ENCODE measurements around the gene SLC9C1. TPM values are rescaled to one million over a fixed set of nuclear protein-coding genes. Genes with fewer than 3 reads are reported as not detected.

Gene SLC9C1
- total RNA-seq, 2 donors from 2014 or later: not detected

DNA sequence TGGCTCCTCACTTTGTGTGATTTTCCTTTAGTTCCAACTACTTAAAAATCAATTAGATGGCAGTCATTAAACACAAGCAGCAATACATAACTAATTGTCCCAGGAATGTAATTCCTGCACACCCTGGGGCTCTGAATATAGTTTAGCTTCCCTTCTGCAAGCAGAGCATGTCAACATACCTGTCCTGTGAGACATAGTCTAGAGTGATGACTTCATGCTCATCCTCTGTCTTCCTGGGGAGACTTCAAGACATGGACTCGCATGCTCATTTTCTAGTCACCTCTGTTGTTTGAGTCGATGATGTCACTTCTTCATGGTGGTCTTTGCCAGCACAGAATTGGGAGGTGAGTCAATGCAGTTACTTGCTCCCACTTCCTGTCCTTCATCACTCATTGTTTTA, 192.1 kb downstream of the SLC9C1 start:
- Histone ChIP-seq H3K27ac (no peak overlapping the region), H3K4me1 (ENCODE audit: control insufficient read depth in 1 of 2, low read depth in 2 of 2) (peaks cover 7 to 16% of the 10 kb centered on the region in 2 donors)
- no peak for DNase-seq (ENCODE audit: low spot score)

DNA sequence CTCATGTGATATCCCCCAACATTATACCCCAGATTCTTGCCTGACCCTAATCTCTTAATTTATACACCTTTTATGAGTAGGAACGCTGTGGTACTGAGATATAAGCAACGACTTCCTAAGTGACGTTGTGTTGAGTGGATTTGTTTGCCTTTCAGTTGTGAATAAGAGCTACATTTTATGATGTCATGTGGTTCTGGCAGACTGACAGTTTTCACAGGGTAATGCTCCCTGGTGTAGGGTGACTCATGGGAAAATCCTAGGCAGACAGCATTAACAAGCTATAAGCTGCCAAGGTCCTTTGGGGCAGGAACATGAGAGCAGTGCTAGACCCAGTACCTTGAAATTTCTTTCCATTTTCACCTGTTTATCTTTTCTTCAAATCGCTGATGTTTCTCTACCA, 196.6 kb downstream of the SLC9C1 start:
- Histone ChIP-seq H3K4me3 (no peak overlapping the region), H3K4me1 (ENCODE audit: control insufficient read depth in 1 of 2, low read depth in 2 of 2) (peaks cover 9 to 16% of the 10 kb centered on the region in 2 donors), H3K27me3 (replicated peaks; ENCODE audit: insufficient read depth) (no peaks in the 10 kb centered on the region), H3K27ac (peak overlapping the region in 1 of 2 donors; percentile 33), H3K36me3 (no peaks in the 10 kb centered on the region), H3K9me3 (no peaks in the 10 kb centered on the region)
- ATAC-seq (ENCODE audit: insufficient number of reproducible peaks, low FRiP score, low read depth): peak; percentile 97
- TF ChIP-seq, protein P1, sequence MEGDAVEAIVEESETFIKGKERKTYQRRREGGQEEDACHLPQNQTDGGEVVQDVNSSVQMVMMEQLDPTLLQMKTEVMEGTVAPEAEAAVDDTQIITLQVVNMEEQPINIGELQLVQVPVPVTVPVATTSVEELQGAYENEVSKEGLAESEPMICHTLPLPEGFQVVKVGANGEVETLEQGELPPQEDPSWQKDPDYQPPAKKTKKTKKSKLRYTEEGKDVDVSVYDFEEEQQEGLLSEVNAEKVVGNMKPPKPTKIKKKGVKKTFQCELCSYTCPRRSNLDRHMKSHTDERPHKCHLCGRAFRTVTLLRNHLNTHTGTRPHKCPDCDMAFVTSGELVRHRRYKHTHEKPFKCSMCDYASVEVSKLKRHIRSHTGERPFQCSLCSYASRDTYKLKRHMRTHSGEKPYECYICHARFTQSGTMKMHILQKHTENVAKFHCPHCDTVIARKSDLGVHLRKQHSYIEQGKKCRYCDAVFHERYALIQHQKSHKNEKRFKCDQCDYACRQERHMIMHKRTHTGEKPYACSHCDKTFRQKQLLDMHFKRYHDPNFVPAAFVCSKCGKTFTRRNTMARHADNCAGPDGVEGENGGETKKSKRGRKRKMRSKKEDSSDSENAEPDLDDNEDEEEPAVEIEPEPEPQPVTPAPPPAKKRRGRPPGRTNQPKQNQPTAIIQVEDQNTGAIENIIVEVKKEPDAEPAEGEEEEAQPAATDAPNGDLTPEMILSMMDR (IDR thresholded peaks at IDR 0.05): no peak
- DNase-seq (ENCODE audit: low spot score): peak; percentile 47

More for the DNA sequence above, 192.1 kb downstream of the SLC9C1 start:
- Histone ChIP-seq H3K9me3 (no peaks in the 10 kb centered on the region), H3K4me3 (no peak overlapping the region), H3K27me3 (replicated peaks; ENCODE audit: insufficient read depth) (no peaks in the 10 kb centered on the region), H3K36me3 (no peaks in the 10 kb centered on the region)
- ATAC-seq (ENCODE audit: insufficient number of reproducible peaks, low FRiP score, low read depth): no peak
- TF ChIP-seq, protein P1 (IDR thresholded peaks at IDR 0.05): no peak

DNA sequence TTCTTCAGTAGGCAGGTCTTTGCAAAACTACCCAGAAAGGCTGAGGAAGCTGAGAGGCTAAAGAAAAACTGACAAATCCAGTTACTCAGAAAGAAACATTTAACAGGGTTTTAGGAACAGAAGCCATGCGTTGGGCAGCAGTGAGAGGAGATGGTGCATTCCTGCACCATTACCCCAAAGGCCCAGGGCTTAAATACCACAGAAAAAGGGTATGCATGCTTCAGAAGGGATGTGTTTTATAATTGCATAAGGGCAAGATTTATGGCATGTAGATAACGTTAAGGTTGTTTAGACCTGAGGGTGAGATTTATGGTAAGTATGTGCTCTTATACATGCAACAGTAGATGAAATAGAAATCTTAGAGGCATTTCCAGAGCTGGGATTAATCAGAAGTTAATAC, 197.8 kb downstream of the SLC9C1 start:
- Histone ChIP-seq H3K27me3 (replicated peaks; ENCODE audit: insufficient read depth) (no peaks in the 10 kb centered on the region), H3K9me3 (no peaks in the 10 kb centered on the region), H3K4me1 (ENCODE audit: control insufficient read depth in 1 of 2, low read depth in 2 of 2) (peaks cover 9 to 16% of the 10 kb centered on the region in 2 donors), H3K4me3 (no peak overlapping the region), H3K27ac (no peak overlapping the region), H3K36me3 (no peaks in the 10 kb centered on the region)
- no peak for ATAC-seq (ENCODE audit: insufficient number of reproducible peaks, low FRiP score, low read depth)
- TF ChIP-seq, protein P1 (IDR thresholded peaks at IDR 0.05): no peak
- no peak for DNase-seq (ENCODE audit: low spot score)

DNA sequence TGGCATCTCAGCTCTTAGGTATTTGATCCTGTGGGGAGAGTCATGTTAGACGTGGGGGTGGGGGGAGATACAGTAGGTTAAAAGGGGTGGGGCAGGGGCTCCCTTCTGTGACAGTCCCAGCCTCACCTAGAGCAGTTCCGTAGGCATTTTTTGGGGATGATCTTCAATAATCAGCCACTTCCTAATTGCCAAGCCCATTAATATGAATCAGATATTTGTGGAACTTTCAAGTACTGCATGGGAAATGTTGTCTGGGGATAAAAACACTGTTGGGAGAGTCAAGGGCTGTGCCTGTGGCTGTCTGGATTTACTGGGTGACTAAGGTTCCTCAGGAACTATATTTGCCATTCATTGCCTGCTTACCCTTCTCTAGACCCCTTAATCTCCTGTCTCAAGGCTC, 198.3 kb downstream of the SLC9C1 start:
- Histone ChIP-seq H3K36me3 (no peaks in the 10 kb centered on the region), H3K9me3 (no peaks in the 10 kb centered on the region), H3K4me3 (no peak overlapping the region), H3K4me1 (ENCODE audit: control insufficient read depth in 1 of 2, low read depth in 2 of 2) (peaks cover 9 to 16% of the 10 kb centered on the region in 2 donors), H3K27ac (no peak overlapping the region), H3K27me3 (replicated peaks; ENCODE audit: insufficient read depth) (no peaks in the 10 kb centered on the region)
- TF ChIP-seq, protein P1 (IDR thresholded peaks at IDR 0.05): no peak
- DNase-seq (ENCODE audit: low spot score) (no peak), ATAC-seq (ENCODE audit: insufficient number of reproducible peaks, low FRiP score, low read depth) (no peak)

DNA sequence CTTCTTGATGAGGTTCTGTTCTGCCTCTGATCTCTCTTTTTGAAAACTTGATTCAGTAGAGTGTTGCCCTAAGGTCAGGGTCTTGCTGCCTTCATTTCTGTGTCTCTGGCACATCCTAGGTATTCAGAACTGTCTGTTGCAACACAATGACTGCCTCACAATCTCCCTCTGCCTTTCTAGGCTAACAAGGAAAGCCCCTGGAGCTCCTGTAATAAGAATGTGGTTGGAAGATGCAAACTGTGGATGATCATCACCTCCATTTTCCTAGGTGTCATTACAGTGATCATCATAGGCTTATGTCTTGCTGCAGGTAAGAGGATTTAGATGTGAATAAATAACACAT, 200.9 kb downstream of the SLC9C1 start:
- DNase-seq (ENCODE audit: low spot score) (no peak), ATAC-seq (ENCODE audit: insufficient number of reproducible peaks, low FRiP score, low read depth) (no peak)
- Histone ChIP-seq H3K27me3 (replicated peaks; ENCODE audit: insufficient read depth) (no peaks in the 10 kb centered on the region), H3K4me3 (peak overlapping the region; percentile 1), H3K4me1 (ENCODE audit: control insufficient read depth in 1 of 2, low read depth in 2 of 2) (peaks cover 9% of the 10 kb centered on the region in 2 donors), H3K27ac (peak overlapping the region in 1 of 2 donors; percentile 4), H3K9me3 (no peaks in the 10 kb centered on the region), H3K36me3 (no peaks in the 10 kb centered on the region)
- TF ChIP-seq, protein P1 (IDR thresholded peaks at IDR 0.05): no peak
